Chondrocyte (in vitro differentiated cells): Measurements from ENCODE around the gene TFAP2C. TPM values are rescaled to one million over a fixed set of nuclear protein-coding genes. Genes with fewer than 3 reads are reported as not detected.
A peak's percentile ranks its signal among the peaks of the same experiment; 100 is the strongest.

Experiments used
- DNase-seq: peaks from one replicate; pipeline ENCODE4 v3.0.0; 2021; ENCODE audit warnings: mixed read lengths, low spot score
- H3K27ac Mint-ChIP-seq: one replicate; pipeline ENCODE4 v1.8.0; 2021; ENCODE audit warnings: mild to moderate bottlenecking, moderate library complexity, mixed read lengths; ENCODE audit not compliant: unreplicated experiment
- H3K27me3 Mint-ChIP-seq: 2 replicates; pipeline ENCODE4 v1.8.0; 2021; ENCODE audit warnings: low read depth, mixed read lengths
- H3K36me3 Mint-ChIP-seq: 2 replicates; pipeline ENCODE4 v1.8.0; 2021; ENCODE audit warnings: low read depth, mixed read lengths
- H3K4me1 Mint-ChIP-seq: 2 replicates; pipeline ENCODE4 v1.8.0; 2021; ENCODE audit warnings: low read depth, mild to moderate bottlenecking, mixed read lengths
- H3K4me3 Mint-ChIP-seq: one replicate; pipeline ENCODE4 v1.8.0; 2021; ENCODE audit warnings: mild to moderate bottlenecking, moderate library complexity, mixed read lengths; ENCODE audit not compliant: unreplicated experiment
- H3K9me3 Mint-ChIP-seq: 2 replicates; pipeline ENCODE4 v1.8.0; 2021; ENCODE audit warnings: low read depth, mixed read lengths
- CTCF ChIP-seq: fragments of 200-600 bp; sonication (generic); IDR thresholded peaks from 2 replicates; pipeline ENCODE4 v1.5.0; 2021; ENCODE audit warnings: antibody characterized with exemption, mild to moderate bottlenecking, moderate library complexity
- total RNA-seq: library from RNA; stranded (reverse); gene quantifications from 3 replicates; pipeline ENCODE4 v1.2.1, GENCODE V29; 2021

Gene TFAP2C
- total RNA-seq, 1 donor from 2014 or later = 4.8 TPM

GRCh38 chr20:56624786-56625681 lies 4.1 kb upstream of the TFAP2C start:
- Mint-ChIP-seq H3K36me3 (peaks cover 1% of the 10 kb centered on the region), H3K4me3 (no peak overlapping the region), H3K9me3 (no peaks in the 10 kb centered on the region), H3K4me1 (peaks cover 20% of the 10 kb centered on the region), H3K27ac (no peak overlapping the region), H3K27me3 (peaks cover 23% of the 10 kb centered on the region)
- no peak for TF ChIP-seq CTCF
- no peak for DNase-seq

DNA sequence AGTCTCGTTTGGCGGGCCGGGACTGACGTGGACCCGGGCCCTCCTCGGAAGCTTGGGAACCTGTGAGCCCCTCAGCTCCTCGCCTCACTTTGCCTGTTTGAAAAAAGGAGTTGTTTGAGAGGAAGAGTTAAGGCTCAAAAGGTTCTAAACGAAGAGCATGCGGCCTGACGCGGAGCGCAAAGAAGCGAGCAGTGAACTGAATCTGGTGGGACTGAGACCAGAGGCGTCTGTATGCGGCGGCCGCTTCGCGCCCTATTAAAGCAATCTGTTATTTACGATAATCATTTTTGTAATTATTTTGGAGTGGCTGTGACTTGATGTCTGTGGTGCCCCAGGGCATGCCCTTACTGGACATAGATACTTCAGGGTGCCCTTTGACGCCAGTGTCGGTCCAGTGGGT lies 3.3 kb upstream of the TFAP2C start:
- H3K27ac Mint-ChIP-seq = no peak overlapping the region
- peaks cover 23% of the 10 kb centered on the region for H3K27me3 Mint-ChIP-seq
- H3K9me3 Mint-ChIP-seq = no peaks in the 10 kb centered on the region
- H3K36me3 Mint-ChIP-seq = peaks cover 1% of the 10 kb centered on the region
- H3K4me1 Mint-ChIP-seq = peaks cover 20% of the 10 kb centered on the region
- no peak for TF ChIP-seq CTCF
- no peak overlapping the region for H3K4me3 Mint-ChIP-seq
- DNase-seq = no peak

DNA sequence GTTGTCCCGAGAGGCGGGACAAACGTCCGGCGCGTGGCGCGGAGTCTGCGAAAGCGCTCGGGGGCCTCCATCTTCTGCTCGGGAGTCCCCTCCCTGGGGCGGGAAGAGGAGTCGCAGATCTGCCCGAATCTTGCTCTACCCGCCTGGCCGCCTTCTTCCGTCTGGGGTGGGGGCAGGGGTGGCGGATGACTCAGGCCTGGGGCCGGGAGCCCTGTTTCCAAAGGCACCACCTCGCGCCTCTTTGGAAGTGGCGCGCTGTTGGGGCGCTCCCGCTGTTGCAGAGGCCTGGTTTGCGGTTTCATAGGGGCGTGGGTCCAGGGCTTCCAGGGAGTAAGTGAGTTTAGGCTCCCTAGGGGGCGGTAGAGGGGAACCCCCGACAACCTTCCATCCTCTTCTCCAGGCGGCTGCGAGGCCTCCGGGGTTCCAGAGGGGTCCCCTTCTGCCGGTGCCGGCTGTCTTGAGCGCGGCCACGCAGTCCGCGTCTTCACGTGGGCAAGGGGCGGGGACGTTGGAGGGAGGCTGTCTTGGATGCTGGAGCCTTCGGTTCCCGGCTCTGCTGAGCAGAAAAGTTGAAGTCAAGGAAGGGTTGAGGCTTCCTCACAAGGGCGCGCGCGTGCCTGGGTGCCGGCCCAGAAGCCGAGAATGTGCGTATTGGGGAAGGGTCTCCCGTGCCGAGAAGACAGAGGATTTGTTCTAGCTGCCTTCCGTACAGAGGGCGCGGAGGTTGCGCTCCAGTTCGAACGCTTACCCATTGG lies 2.6 kb upstream of the TFAP2C start:
- Mint-ChIP-seq H3K9me3 (no peaks in the 10 kb centered on the region), H3K4me1 (peaks cover 21% of the 10 kb centered on the region), H3K4me3 (peak overlapping the region; percentile 35), H3K36me3 (peaks cover 1% of the 10 kb centered on the region), H3K27ac (no peak overlapping the region), H3K27me3 (peaks cover 23% of the 10 kb centered on the region)
- no peak for DNase-seq
- TF ChIP-seq CTCF = peak; percentile 79

- H3K36me3 Mint-ChIP-seq = peaks cover 3% of the 10 kb centered on the region
- H3K27me3 Mint-ChIP-seq = peaks cover 23% of the 10 kb centered on the region
- DNase-seq = no peak
- TF ChIP-seq CTCF = no peak
- peak overlapping the region; percentile 35 for H3K4me3 Mint-ChIP-seq
- peaks cover 29% of the 10 kb centered on the region for H3K4me1 Mint-ChIP-seq
- no peaks in the 10 kb centered on the region for H3K9me3 Mint-ChIP-seq
- no peak overlapping the region for H3K27ac Mint-ChIP-seq
These were observed 1.7 kb upstream of the TFAP2C start for GRCh38 chr20:56627122-56628014.
